Keratinocyte (primary cell): ENCODE data around the gene FSD1. TPM values are rescaled to one million over a fixed set of nuclear protein-coding genes. Genes with fewer than 3 reads are reported as not detected.

ENCODE experiments used
- DNase-seq: peaks from one replicate; pipeline ENCODE4 v3.0.0-alpha.2; 2011; ENCODE audit warnings: low read depth, missing footprints, low spot score
- FAIRE-seq: peaks from 2 replicates; lab custom pipeline; 2011; peaks lifted over from hg19 to GRCh38; lab: Jason Lieb, UNC
- H2AFZ ChIP-seq: 2 replicates; pipeline ENCODE4 v1.6.0; 2012; ENCODE audit warnings: low read length, control low read depth, inconsistent platforms; ENCODE audit not compliant: control insufficient read depth
- H3K27ac ChIP-seq: 2 replicates; pipeline ENCODE4 v1.5.1; 2011; ENCODE audit warnings: low read length; ENCODE audit not compliant: control insufficient read depth, insufficient read depth
- H3K27me3 ChIP-seq: 3 replicates; pipeline ENCODE4 v1.6.0; 2011; ENCODE audit warnings: low read length; ENCODE audit not compliant: control insufficient read depth, insufficient read depth; ENCODE audit errors: extremely low read depth
- H3K36me3 ChIP-seq, 2 experiments: 2 replicates in 1 of 2; 3 replicates in 1 of 2; pipeline ENCODE4 v1.5.1; 2011; ENCODE audit warnings: low read length in 2 of 2, mild to moderate bottlenecking in 1 of 2; ENCODE audit not compliant: control insufficient read depth in 2 of 2, insufficient read depth in 2 of 2; ENCODE audit errors: extremely low read depth in 1 of 2
- H3K4me1 ChIP-seq: 3 replicates; pipeline ENCODE4 v1.5.1; 2011; ENCODE audit warnings: low read length; ENCODE audit not compliant: control insufficient read depth, insufficient read depth; ENCODE audit errors: extremely low read depth
- H3K4me2 ChIP-seq: 3 replicates; pipeline ENCODE4 v1.6.0; 2011; ENCODE audit warnings: low read depth, low read length; ENCODE audit not compliant: control insufficient read depth, insufficient read depth; ENCODE audit errors: extremely low read depth
- H3K4me3 ChIP-seq, 3 experiments: fragments of 200-600 bp in 1 of 3; sonication (generic) in 1 of 3; 2 replicates in 2 of 3; 3 replicates in 1 of 3; pipeline ENCODE4 v1.5.1; 2011 to 2016; ENCODE audit warnings: low read length in 3 of 3, mild to moderate bottlenecking in 3 of 3, control low read depth in 2 of 3, inconsistent platforms in 1 of 3, low read depth in 1 of 3, mixed read lengths in 1 of 3, mixed run types in 1 of 3, moderate library complexity in 1 of 3; ENCODE audit not compliant: control insufficient read depth in 2 of 3, insufficient read depth in 2 of 3; ENCODE audit errors: extremely low read depth in 1 of 3
- H3K79me2 ChIP-seq: 2 replicates; pipeline ENCODE4 v1.6.0; 2012; ENCODE audit warnings: low read length; ENCODE audit not compliant: control insufficient read depth, insufficient read depth
- H3K9ac ChIP-seq: 3 replicates; pipeline ENCODE4 v1.6.0; 2011; ENCODE audit warnings: low read length; ENCODE audit not compliant: control insufficient read depth, insufficient read depth; ENCODE audit errors: extremely low read depth
- H3K9me1 ChIP-seq: 3 replicates; pipeline ENCODE4 v1.6.0; 2011; ENCODE audit warnings: low read length; ENCODE audit not compliant: control insufficient read depth, insufficient read depth; ENCODE audit errors: extremely low read depth
- H3K9me3 ChIP-seq: 2 replicates; pipeline ENCODE4 v1.5.1; 2012; ENCODE audit warnings: low read depth, low read length; ENCODE audit not compliant: control insufficient read depth
- H4K20me1 ChIP-seq: 3 replicates; pipeline ENCODE4 v1.6.0; 2011; ENCODE audit warnings: low read length; ENCODE audit not compliant: control insufficient read depth, insufficient read depth; ENCODE audit errors: extremely low read depth
- EZH2 ChIP-seq: IDR thresholded peaks from one replicate; pipeline ENCODE4 v1.6.1; 2012; ENCODE audit warnings: inconsistent platforms, mild to moderate bottlenecking, low read length, moderate library complexity
- dilution Hi-C: fragments of 300-500 bp; cut with MboI; formaldehyde crosslinking; loops from one replicate; pipeline ENCODE4 v1.7.0; 2020; ENCODE audit warnings: low sequenced_read_pairs; ENCODE audit not compliant: extremely low pct_ligation_motif_present
- polyA plus RNA-seq, 5 experiments: library from polyadenylated mRNA; depleted of rRNA in 3 of 5; stranded (reverse) in 3 of 5; stranded (forward) in 1 of 5; unstranded in 1 of 5; fragments of >200 nt; gene quantifications; 1 replicate in 1 of 5; 2 replicates in 3 of 5; 3 replicates in 1 of 5; pipeline versions ENCODE4 v1.2.1 to v1.2.3, GENCODE V29; 2011 to 2012; ENCODE audit warnings: missing spikeins in 2 of 5, low read depth in 1 of 5, low replicate concordance in 1 of 5
- TF ChIP-seq, protein P1 (sequence below), 3 experiments: IDR thresholded peaks in 1 of 3; conservative IDR thresholded peaks in 1 of 3; optimal IDR thresholded peaks in 1 of 3; 2 replicates in 2 of 3; 3 replicates in 1 of 3; pipeline versions ENCODE3 to v1.5.1; 2011; ENCODE audit warnings: low read length in 3 of 3, mild to moderate bottlenecking in 3 of 3, moderate library complexity in 2 of 3, control low read depth in 1 of 3, inconsistent platforms in 1 of 3; ENCODE audit not compliant: insufficient read depth in 2 of 3; ENCODE audit errors: extremely low read depth in 1 of 3

Gene FSD1
- polyA plus RNA-seq, 1 donor (not counting 4 experiments of a cell fraction or from before 2014, with no cell fraction given): 0.49 TPM

DNA sequence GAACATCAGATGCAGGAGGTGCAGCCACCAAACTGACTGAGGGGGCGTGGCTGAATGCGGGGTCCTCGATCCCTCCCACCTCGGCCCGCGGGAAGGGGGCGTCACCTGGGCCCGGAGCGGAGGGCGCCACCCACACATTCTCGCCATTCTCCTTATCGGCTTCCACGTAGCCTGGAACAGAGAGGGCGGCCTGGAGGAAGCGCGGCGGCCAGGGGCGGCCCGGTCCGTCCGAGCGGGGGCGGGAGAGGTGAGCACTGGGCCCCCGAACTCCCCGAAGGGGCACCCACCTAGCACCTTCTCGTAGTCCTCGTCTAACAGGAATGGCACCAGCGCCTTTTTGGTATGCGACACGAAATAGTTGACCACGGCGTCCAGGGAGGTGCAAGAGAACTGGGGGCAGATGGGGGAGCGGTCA is 22.4 kb downstream of the FSD1 start:
- Histone ChIP-seq H3K27ac (no peak overlapping the region), H3K36me3 (peaks cover 0 to 5% of the 10 kb centered on the region in 2 experiments), H3K4me1 (no peaks in the 10 kb centered on the region), H3K9me1 (no peaks in the 10 kb centered on the region), H4K20me1 (no peaks in the 10 kb centered on the region), H3K9ac (no peak overlapping the region), H3K4me2 (no peak overlapping the region), H3K9me3 (no peaks in the 10 kb centered on the region), H2AFZ (no peak overlapping the region), H3K27me3 (no peaks in the 10 kb centered on the region), H3K79me2 (no peaks in the 10 kb centered on the region), H3K4me3 (no peak overlapping the region)
- no peak for TF ChIP-seq EZH2
- TF ChIP-seq, protein P1, sequence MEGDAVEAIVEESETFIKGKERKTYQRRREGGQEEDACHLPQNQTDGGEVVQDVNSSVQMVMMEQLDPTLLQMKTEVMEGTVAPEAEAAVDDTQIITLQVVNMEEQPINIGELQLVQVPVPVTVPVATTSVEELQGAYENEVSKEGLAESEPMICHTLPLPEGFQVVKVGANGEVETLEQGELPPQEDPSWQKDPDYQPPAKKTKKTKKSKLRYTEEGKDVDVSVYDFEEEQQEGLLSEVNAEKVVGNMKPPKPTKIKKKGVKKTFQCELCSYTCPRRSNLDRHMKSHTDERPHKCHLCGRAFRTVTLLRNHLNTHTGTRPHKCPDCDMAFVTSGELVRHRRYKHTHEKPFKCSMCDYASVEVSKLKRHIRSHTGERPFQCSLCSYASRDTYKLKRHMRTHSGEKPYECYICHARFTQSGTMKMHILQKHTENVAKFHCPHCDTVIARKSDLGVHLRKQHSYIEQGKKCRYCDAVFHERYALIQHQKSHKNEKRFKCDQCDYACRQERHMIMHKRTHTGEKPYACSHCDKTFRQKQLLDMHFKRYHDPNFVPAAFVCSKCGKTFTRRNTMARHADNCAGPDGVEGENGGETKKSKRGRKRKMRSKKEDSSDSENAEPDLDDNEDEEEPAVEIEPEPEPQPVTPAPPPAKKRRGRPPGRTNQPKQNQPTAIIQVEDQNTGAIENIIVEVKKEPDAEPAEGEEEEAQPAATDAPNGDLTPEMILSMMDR (optimal IDR thresholded peaks at IDR 0.05 in 1 of 3, IDR thresholded peaks at IDR 0.05 in 1 of 3, conservative IDR thresholded peaks at IDR 0.05 in 1 of 3; ENCODE audit: extremely low read depth in 1 of 3, insufficient read depth in 2 of 3, low read length in 3 of 3): no peak
- dilution Hi-C loops: no loop called here
- no peak for FAIRE-seq
- DNase-seq: no peak

DNA sequence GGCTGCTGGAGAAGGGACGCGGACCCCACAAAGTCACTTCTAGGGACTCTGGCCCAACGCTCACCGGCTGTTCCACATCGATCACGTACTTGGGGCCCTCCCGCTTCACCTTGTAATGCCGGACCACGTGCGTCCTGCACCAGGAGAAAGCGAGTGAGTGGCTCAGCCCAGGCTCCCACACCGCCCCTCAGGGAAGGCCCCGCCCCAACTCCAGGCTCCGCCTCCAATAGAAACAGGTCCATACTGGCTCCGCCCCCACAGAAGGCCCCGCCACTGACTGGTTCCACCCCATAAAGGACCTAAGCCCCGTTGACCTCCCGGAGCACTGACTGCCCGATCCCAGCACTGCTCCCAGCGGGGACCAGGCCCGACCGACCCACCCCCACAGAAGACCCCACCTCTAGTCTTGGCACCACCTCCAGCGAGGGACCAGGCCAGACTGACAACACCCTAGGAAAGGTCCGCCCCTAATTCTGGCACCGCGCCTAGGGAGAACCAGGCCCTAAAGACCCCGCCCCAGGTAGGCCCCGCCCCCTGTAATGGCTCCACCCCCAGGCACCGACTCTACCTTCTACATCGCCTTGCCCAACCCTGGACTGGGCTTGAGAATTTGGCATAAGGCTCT is 23.0 kb downstream of the FSD1 start:
- DNase-seq (no peak), FAIRE-seq (no peak)
- H3K27ac ChIP-seq: no peak overlapping the region
- TF ChIP-seq EZH2: no peak
- TF ChIP-seq, protein P1 (optimal IDR thresholded peaks at IDR 0.05 in 1 of 3, IDR thresholded peaks at IDR 0.05 in 1 of 3, conservative IDR thresholded peaks at IDR 0.05 in 1 of 3; ENCODE audit: extremely low read depth in 1 of 3, insufficient read depth in 2 of 3, low read length in 3 of 3): no peak
- H3K79me2 ChIP-seq: no peaks in the 10 kb centered on the region
- H4K20me1 ChIP-seq: no peaks in the 10 kb centered on the region
- no peaks in the 10 kb centered on the region for H3K9me3 ChIP-seq
- H3K27me3 ChIP-seq: no peaks in the 10 kb centered on the region
- peak overlapping the region; percentile 70 for H3K4me2 ChIP-seq
- no peak overlapping the region for H3K9ac ChIP-seq
- dilution Hi-C loops: no loop called here
- H3K4me3 ChIP-seq: peak overlapping the region in 1 of 3 experiments; percentile 42
- H2AFZ ChIP-seq: no peak overlapping the region
- no peaks in the 10 kb centered on the region for H3K9me1 ChIP-seq
- H3K4me1 ChIP-seq: no peaks in the 10 kb centered on the region
- H3K36me3 ChIP-seq: peaks cover 0 to 6% of the 10 kb centered on the region in 2 experiments
